Brain microvascular endothelial cell (primary cell): ENCODE measurements around the gene TENM3.

ENCODE experiments used
- DNase-seq: peaks from one replicate; pipeline ENCODE4 v3.0.0-alpha.2; 2020
- H3K27ac ChIP-seq: fragments of 250-450 bp; sonication (Bioruptor Pico); 2 replicates; pipeline ENCODE4 v1.5.1; 2020; ENCODE audit warnings: mild to moderate bottlenecking, moderate library complexity
- H3K27me3 ChIP-seq: fragments of 250-450 bp; sonication (Bioruptor Pico); replicated peaks from 2 replicates; pipeline ENCODE4 v1.5.1; 2020; ENCODE audit warnings: mild to moderate bottlenecking
- H3K36me3 ChIP-seq: fragments of 250-450 bp; sonication (Bioruptor Pico); replicated peaks from 2 replicates; pipeline ENCODE4 v1.5.1; 2020; ENCODE audit warnings: mild to moderate bottlenecking
- H3K4me3 ChIP-seq: 2 replicates; pipeline ENCODE4 v1.5.1; 2011; ENCODE audit warnings: low read depth, mild to moderate bottlenecking, control low read depth, low read length, moderate library complexity
- in situ Hi-C: cut with HindIII; loops from 2 replicates; pipeline ENCODE4 v1.10.0; 2017; ENCODE audit warnings: low sequenced_read_pairs, low pct_ligation_motif_present
- TF ChIP-seq, protein P1 (sequence below): IDR thresholded peaks from 2 replicates; pipeline ENCODE4 v1.5.1; 2011; ENCODE audit warnings: low read depth, mild to moderate bottlenecking, moderate library complexity, low read length, control low read depth, inconsistent platforms; ENCODE audit errors: missing control alignments

The TENM3 gene

DNA sequence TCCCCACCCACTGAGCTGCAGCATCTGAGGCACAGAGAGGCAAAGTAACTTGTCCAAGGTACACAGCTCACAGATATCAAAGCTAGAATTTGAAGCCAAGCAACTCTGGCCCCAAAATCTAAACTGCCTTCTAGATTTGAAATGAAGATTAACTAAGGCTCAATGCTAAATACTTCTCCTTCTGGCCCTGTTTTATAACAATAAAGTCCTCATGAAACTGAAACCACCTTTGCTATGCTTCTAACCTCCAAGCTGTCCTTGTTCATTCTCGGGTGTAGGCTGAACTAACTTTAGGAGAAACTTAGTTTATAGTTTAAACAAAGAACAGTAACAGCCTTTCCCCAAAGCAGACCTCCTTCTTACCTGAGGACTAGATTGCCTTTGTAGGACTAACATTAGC lies 580.4 kb downstream of the TENM3 start:
- no peak overlapping the region for H3K4me3 ChIP-seq
- no peak overlapping the region for H3K27ac ChIP-seq
- no peaks in the 10 kb centered on the region for H3K36me3 ChIP-seq
- H3K27me3 ChIP-seq, result no peaks in the 10 kb centered on the region
- no peak for DNase-seq
- TF ChIP-seq, protein P1, sequence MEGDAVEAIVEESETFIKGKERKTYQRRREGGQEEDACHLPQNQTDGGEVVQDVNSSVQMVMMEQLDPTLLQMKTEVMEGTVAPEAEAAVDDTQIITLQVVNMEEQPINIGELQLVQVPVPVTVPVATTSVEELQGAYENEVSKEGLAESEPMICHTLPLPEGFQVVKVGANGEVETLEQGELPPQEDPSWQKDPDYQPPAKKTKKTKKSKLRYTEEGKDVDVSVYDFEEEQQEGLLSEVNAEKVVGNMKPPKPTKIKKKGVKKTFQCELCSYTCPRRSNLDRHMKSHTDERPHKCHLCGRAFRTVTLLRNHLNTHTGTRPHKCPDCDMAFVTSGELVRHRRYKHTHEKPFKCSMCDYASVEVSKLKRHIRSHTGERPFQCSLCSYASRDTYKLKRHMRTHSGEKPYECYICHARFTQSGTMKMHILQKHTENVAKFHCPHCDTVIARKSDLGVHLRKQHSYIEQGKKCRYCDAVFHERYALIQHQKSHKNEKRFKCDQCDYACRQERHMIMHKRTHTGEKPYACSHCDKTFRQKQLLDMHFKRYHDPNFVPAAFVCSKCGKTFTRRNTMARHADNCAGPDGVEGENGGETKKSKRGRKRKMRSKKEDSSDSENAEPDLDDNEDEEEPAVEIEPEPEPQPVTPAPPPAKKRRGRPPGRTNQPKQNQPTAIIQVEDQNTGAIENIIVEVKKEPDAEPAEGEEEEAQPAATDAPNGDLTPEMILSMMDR, result no peak
- in situ Hi-C loops, result no loop called here

DNA sequence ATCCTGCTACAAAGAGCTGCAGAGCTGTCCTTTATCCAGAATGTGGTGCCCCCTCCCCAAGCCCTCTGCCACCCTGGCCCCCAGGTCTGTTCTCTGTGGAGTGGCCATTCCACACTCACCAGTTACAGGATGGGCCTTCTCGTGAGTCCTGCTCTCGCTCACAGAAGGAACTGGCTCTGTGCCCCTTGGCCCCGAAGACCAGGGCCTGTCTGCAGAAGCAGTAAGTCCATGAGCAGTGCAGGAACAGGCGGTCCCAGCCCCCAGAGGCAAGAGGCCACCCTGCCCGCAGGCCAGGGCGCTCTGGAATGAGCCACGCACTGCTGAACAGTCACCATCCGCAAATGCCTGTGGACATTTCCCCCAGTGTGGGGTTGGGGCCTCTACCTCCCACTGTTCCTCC lies 581.8 kb downstream of the TENM3 start:
- Histone ChIP-seq H3K4me3 (no peak overlapping the region), H3K36me3 (no peaks in the 10 kb centered on the region), H3K27ac (no peak overlapping the region), H3K27me3 (no peaks in the 10 kb centered on the region)
- in situ Hi-C loops, result no loop called here
- DNase-seq, result no peak
- TF ChIP-seq, protein P1, result no peak

DNA sequence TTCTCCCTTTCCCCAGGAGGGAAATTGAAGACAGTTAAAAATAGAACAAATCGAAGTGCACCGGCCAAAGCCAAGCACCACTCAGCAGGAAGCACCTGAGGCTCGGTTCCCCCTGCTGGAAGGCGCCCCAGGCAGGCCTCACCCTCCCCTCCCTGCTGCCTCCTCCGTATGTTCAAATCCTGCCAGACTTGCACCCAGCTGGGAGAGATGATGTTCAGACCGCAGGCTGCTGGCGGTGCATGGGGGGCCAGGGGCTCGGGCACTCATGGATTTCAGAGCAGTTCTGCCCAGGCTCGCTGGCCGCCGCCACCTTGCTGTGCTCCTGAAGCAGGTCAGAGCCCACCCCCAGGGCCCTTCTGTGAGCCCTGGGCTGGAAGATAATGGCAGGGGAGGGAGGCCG lies 582.6 kb downstream of the TENM3 start:
- in situ Hi-C loops, result no loop called here
- Histone ChIP-seq H3K36me3 (no peaks in the 10 kb centered on the region), H3K27me3 (peaks cover 2% of the 10 kb centered on the region), H3K4me3 (no peak overlapping the region), H3K27ac (no peak overlapping the region)
- no peak for DNase-seq
- TF ChIP-seq, protein P1, result no peak

DNA sequence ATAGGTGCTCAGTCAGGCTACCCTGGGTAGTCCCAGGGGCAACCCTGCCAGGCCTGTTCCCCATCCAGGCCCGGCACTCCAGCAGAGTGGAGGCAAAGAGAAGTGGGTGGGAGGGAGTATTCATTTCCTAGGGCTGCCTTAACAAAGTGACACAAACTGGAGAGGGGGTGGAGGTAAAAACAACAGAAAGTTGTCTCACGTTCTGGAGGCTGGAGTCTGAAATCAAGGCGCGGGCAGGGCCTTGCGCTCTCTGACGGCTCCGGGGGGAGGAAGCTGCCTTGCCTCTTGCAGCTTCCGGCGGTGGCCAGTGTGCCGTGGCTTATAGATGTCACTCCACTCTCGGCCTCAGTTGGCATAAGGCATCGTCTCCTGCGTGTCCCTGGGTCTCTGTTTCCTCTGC lies 583.2 kb downstream of the TENM3 start:
- in situ Hi-C loops, result no loop called here
- no peak for DNase-seq
- H3K27me3 ChIP-seq, result peaks cover 2% of the 10 kb centered on the region
- H3K4me3 ChIP-seq, result no peak overlapping the region
- no peaks in the 10 kb centered on the region for H3K36me3 ChIP-seq
- TF ChIP-seq, protein P1, result no peak
- no peak overlapping the region for H3K27ac ChIP-seq

DNA sequence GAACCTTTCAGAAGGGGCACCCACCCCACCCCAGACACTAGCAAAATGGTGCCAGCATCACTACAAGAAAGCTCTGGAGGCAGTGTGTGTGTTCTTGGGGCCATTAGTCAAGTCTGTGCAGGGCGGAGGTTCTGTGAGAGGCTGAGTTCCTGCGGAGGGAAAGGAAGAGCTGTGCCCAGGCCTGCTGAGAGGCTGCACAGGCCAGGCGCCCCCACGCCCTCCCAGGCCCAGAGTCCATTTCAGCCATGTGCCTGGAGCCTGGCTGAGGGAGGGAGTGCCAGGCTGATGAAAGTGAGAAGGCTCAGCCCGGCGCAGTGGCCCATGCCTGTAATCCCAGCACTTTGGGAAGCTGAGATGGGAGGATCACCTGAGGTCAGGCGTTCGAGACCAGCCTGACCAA lies 584.0 kb downstream of the TENM3 start:
- in situ Hi-C loops, result no loop called here
- Histone ChIP-seq H3K4me3 (no peak overlapping the region), H3K27ac (no peak overlapping the region), H3K27me3 (peaks cover 2% of the 10 kb centered on the region), H3K36me3 (no peaks in the 10 kb centered on the region)
- no peak for DNase-seq
- TF ChIP-seq, protein P1, result no peak

DNA sequence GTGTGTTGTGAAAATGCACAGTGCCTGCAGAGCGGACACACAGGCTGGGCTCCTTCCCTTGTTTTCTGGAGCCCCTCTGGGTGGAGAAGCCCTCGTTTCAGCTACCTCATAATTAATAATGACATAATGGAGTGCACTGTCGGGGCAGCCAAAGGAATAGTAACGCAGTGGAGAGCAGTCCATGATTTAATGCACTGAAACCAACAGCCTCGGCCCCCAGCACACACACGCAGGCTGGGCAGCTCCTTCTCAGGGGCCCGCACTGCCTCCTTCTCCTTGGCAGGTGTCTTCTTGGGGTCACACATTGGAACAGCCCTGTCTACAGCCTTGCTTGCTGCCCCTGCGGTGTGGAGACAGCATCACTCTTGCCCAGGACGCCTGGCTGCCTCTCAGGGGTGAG lies 584.8 kb downstream of the TENM3 start:
- TF ChIP-seq, protein P1, result no peak
- Histone ChIP-seq H3K36me3 (no peaks in the 10 kb centered on the region), H3K27me3 (peaks cover 4% of the 10 kb centered on the region), H3K4me3 (no peak overlapping the region), H3K27ac (no peak overlapping the region)
- in situ Hi-C loops, result no loop called here
- DNase-seq, result no peak
